Central memory CD4-positive, alpha-beta T cell (primary cell): ENCODE results near the gene ZNF423.

Experiments
- DNase-seq: peaks from one replicate; pipeline ENCODE4 v3.0.0; 2022

Gene ZNF423

GRCh38 chr16:49637511-49637910, 218.4 kb downstream of the ZNF423 start:
- no peak for DNase-seq

- DNase-seq, result no peak
Observed at GRCh38 chr16:49636608-49637007, 219.3 kb downstream of the ZNF423 start.

GRCh38 chr16:49635591-49636581, 220.0 kb downstream of the ZNF423 start:
- no peak for DNase-seq

DNA sequence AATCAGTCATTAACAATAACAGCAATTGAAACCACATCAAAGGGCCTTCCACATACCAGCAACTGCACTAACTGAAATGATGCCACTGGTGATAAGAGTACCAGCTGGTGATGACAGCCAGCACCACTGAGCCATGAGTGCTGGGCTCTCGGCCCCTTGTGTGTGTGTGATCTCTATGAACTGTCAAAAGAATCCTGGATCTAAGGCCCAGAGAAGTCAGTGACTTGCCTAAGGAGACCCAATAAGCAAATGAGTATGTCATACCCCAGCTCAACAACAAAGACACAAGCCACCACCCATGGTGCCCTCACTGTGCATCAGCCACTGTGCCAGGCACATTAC, 220.9 kb downstream of the ZNF423 start:
- no peak for DNase-seq

DNA sequence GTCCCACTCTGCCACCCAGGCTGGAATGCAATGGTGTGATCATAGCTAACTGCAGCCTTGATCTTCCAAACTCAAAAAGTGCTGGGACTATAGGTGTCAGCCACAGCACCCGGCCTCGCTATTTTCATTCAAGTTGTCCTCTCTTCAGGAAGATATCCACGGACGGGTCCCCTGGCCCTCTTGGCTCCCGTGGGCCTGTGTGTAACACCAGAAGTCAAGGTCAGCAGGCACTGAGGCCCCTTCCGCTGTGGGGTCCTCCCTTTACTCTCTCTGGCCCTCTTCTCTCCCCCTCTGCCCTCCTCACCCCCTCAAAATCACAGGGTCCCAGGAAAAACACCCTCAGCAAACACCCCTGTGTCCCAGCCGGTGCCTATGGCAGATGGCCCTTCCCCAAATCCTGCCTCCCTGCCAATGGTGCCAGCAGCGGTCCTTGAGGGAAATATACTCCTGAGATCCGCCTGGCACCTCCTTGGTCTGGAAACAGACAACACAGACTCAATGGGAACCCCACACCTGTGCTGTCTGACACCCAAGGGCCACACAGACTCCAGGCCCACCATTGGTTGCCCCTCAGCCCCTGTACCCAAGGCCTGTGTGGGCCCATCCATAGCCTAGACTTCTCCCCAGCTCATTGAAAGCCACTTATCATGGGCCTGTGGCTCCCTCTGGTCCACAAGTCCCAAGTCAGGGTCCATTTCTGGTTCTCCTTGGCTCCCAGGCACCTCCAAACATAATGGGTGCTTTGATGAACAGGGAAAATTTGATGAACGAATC, 221.5 kb downstream of the ZNF423 start:
- DNase-seq, result no peak

- no peak for DNase-seq
Observed at GRCh38 chr16:49632795-49633184, 223.1 kb downstream of the ZNF423 start.

- no peak for DNase-seq
Observed at GRCh38 chr16:49632086-49632794, 223.7 kb downstream of the ZNF423 start.

DNA sequence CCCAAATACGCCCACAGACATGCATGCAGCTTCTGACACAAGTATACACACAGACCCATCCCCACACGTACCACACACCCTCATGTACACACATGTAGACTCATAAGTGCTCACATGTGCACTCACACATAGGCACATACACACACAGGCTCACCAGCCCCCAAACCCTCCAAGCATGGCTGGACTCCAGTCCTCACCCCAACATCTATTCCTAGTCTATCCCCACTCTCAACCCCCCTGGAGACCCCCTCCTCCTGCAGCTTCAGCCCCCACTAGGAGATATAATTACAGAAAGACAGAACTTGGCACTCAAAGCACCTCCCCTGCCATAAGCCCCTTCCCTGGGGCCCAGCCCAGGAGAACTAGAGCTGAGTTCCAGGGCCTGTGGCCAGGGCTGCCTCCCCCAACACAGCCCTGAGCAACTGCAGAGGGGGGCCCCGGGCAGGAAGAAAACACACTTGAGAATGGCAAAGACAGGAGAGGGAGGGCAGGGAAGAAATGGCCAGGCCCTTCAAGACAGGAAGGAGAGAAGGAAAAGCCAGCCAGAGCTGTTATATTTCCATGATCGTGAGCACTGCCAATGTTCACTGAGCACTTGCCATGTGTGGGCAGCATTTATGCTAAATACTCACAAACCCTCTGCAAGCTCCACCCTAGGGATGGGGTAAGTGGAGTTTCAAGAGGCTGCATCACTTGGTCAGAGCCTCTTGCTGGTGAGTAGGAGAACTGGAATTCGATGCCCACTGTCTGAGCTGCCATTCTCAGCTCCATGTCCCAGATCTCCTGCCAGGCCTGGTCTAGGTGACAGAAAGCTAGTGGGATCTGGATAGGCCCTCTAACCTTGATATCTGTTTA, 224.5 kb downstream of the ZNF423 start:
- DNase-seq, result no peak

GRCh38 chr16:49630783-49631182, 225.1 kb downstream of the ZNF423 start:
- no peak for DNase-seq

DNA sequence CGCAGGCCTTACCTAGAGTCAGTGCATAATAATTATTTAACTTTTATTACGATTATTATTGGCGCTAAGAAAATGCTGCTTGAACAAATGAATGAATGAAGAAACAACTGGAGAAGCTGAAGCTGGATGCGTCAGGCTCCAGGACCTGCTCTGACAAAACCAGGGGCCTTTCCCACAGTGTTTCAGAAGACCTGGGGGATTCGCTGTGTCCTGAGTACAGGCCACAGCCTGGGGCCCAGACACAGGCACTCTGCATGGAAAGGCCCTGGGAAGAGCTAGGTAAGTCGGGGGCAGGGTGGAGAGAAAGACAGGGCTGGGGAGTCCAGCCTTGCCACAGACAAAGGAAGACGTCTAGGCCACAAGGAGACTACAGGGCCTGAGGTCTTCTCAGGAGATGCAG, 226.1 kb downstream of the ZNF423 start:
- no peak for DNase-seq

- no peak for DNase-seq
Observed at GRCh38 chr16:49628148-49628547, 227.8 kb downstream of the ZNF423 start.

- DNase-seq, result no peak
Observed at GRCh38 chr16:49625311-49626065, 230.4 kb downstream of the ZNF423 start.

- DNase-seq, result no peak
Observed at GRCh38 chr16:49623501-49624266, 232.2 kb downstream of the ZNF423 start.

- no peak for DNase-seq
Observed at GRCh38 chr16:49622421-49623402, 233.2 kb downstream of the ZNF423 start.

DNA sequence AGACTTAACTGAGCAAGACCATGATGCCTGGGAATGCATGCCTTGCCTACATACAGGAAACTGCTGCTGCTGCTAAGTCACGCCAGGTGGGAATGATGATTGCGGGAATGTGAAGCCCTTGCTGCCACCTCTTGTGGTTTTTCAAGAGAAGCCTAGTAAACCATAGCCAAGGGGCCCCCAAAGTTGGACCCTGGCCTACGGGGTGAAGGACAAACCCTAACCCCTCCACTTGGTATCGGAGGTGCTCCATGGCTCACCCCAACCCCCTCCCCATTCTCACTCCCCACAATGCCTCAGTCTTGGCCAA, 233.9 kb downstream of the ZNF423 start:
- no peak for DNase-seq

- no peak for DNase-seq
Observed at GRCh38 chr16:49621241-49622083, 234.4 kb downstream of the ZNF423 start.

- no peak for DNase-seq
Observed at GRCh38 chr16:49620869-49621240, 235.1 kb downstream of the ZNF423 start.

DNA sequence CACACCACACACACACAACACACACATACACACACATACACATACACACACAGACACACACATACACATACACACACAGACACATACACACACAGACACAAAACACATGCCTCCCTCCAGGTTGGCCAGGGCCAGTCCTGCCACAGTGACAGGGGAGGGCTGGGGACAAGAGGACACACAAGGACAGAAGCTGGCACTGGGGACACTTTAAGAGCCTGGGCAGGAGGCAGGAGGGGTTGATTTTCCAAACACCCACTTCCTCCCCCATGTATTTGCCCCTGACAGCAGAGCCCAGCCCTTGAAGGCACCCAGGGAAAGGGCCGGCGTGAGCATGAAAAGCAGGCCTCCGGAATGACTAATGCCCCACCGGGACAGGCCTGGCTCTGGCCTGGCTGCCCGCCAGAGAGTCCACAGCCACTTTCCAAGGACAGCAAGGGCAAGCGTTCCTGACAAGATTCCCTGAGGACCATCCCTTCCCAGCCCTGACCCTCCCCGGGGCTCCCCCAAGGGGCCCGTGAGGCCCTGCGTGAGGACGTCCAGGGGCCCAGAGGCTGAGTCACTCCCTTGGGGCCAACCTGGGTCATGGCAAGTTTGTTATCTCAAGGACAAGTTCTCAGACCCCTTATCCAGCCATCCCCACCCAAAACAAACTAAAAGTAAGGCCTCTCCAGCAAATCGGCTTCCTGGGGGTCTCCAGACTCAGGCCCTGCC, 235.6 kb downstream of the ZNF423 start:
- no peak for DNase-seq
